Stimulated activated effector memory CD8-positive, alpha-beta T cell treated with anti-CD3 and anti-CD28 coated beads, Interleukin-12 subunit alpha, Interleukin-12 subunit beta, amount 100 ng/mL, for 72 hours (primary cell): ENCODE data around the gene PPHLN1.
"Not testable (repeated sequence)": the region's sequence is repeated elsewhere in the genome, so short reads cannot be mapped to it uniquely, and the experiment has no call there.

ENCODE experiments used
- ATAC-seq: fragments of 150-1000 bp; cut with Tn5 transposase; 2 replicates; pipeline ENCODE4 v1.10.0; 2021
- DNase-seq, 2 donors: peaks; one replicate each; pipeline ENCODE4 v3.0.0; 2021 to 2022; ENCODE audit warnings: low spot score in 2 of 2
- H3K27ac Mint-ChIP-seq: one replicate; pipeline ENCODE4 v1.8.0; 2022; ENCODE audit warnings: mild to moderate bottlenecking, mixed read lengths
- H3K36me3 Mint-ChIP-seq: one replicate; pipeline ENCODE4 v1.8.0; 2022; ENCODE audit warnings: mild to moderate bottlenecking, mixed read lengths
- H3K4me1 Mint-ChIP-seq: one replicate; pipeline ENCODE4 v1.8.0; 2022; ENCODE audit warnings: mixed read lengths
- H3K4me3 Mint-ChIP-seq: one replicate; pipeline ENCODE4 v1.8.0; 2022; ENCODE audit warnings: mild to moderate bottlenecking, mixed read lengths
- H3K9me3 Mint-ChIP-seq: one replicate; pipeline ENCODE4 v1.8.0; 2022; ENCODE audit warnings: mixed read lengths

Gene PPHLN1

GRCh38 chr12:42342028-42342427, 16.1 kb downstream of the PPHLN1 start:
- no peak overlapping the region for H3K4me3 Mint-ChIP-seq

GRCh38 chr12:42343721-42344120, 17.8 kb downstream of the PPHLN1 start:
- H3K4me1 Mint-ChIP-seq: peaks cover 24% of the 10 kb centered on the region
- H3K4me3 Mint-ChIP-seq: no peak overlapping the region
- DNase-seq (no peak), ATAC-seq (peak; percentile 88)
- H3K27ac Mint-ChIP-seq: peak overlapping the region; percentile 12
- H3K36me3 Mint-ChIP-seq: peaks cover 62% of the 10 kb centered on the region
- no peaks in the 10 kb centered on the region for H3K9me3 Mint-ChIP-seq

More at GRCh38 chr12:42342028-42342427, 16.1 kb downstream of the PPHLN1 start:
- DNase-seq (no peak), ATAC-seq (no peak)
- H3K27ac Mint-ChIP-seq: no peak overlapping the region
- H3K36me3 Mint-ChIP-seq: peaks cover 66% of the 10 kb centered on the region
- H3K4me1 Mint-ChIP-seq: peaks cover 31% of the 10 kb centered on the region
- H3K9me3 Mint-ChIP-seq: no peaks in the 10 kb centered on the region

- DNase-seq (no peak), ATAC-seq (peak; percentile 26)
- peaks cover 17% of the 10 kb centered on the region for H3K4me1 Mint-ChIP-seq
These were observed 20.5 kb downstream of the PPHLN1 start for GRCh38 chr12:42346403-42347002.

GRCh38 chr12:42349119-42350020, 23.4 kb downstream of the PPHLN1 start:
- not testable (repeated sequence) for ATAC-seq, H3K27ac Mint-ChIP-seq, H3K4me1 Mint-ChIP-seq, H3K9me3 Mint-ChIP-seq, DNase-seq, H3K4me3 Mint-ChIP-seq
- H3K36me3 Mint-ChIP-seq: peaks cover 65% of the 10 kb centered on the region

More at GRCh38 chr12:42346403-42347002, 20.5 kb downstream of the PPHLN1 start:
- no peak overlapping the region for H3K4me3 Mint-ChIP-seq
- no peak overlapping the region for H3K27ac Mint-ChIP-seq
- peaks cover 62% of the 10 kb centered on the region for H3K36me3 Mint-ChIP-seq
- no peaks in the 10 kb centered on the region for H3K9me3 Mint-ChIP-seq

- not testable (repeated sequence) for H3K4me1 Mint-ChIP-seq, H3K27ac Mint-ChIP-seq, DNase-seq, H3K4me3 Mint-ChIP-seq, ATAC-seq, H3K9me3 Mint-ChIP-seq
- H3K36me3 Mint-ChIP-seq: peaks cover 66% of the 10 kb centered on the region
These were observed 24.0 kb downstream of the PPHLN1 start for GRCh38 chr12:42350021-42350407.

- H3K36me3 Mint-ChIP-seq: peaks cover 74% of the 10 kb centered on the region
- no peaks in the 10 kb centered on the region for H3K9me3 Mint-ChIP-seq
- H3K4me1 Mint-ChIP-seq: peaks cover 21% of the 10 kb centered on the region
- H3K4me3 Mint-ChIP-seq: no peak overlapping the region
- ATAC-seq (no peak), DNase-seq (no peak)
- no peak overlapping the region for H3K27ac Mint-ChIP-seq
These were observed 30.4 kb downstream of the PPHLN1 start for GRCh38 chr12:42356344-42356743.

- no peak for DNase-seq
- peak; percentile 80 for ATAC-seq
- no peaks in the 10 kb centered on the region for H3K9me3 Mint-ChIP-seq
- H3K4me1 Mint-ChIP-seq: peaks cover 37% of the 10 kb centered on the region
- peaks cover 32% of the 10 kb centered on the region for H3K36me3 Mint-ChIP-seq
- H3K4me3 Mint-ChIP-seq: peak overlapping the region; percentile 25
- H3K27ac Mint-ChIP-seq: peak overlapping the region; percentile 55
These were observed 34.9 kb downstream of the PPHLN1 start for GRCh38 chr12:42360747-42361403.

- Mint-ChIP-seq H3K9me3 (no peaks in the 10 kb centered on the region), H3K4me3 (no peak overlapping the region), H3K27ac (peak overlapping the region; percentile 24), H3K4me1 (peaks cover 37% of the 10 kb centered on the region), H3K36me3 (peaks cover 20% of the 10 kb centered on the region)
- DNase-seq (no peak), ATAC-seq (peak; percentile 88)
These were observed 36.1 kb downstream of the PPHLN1 start for GRCh38 chr12:42361909-42362646.

GRCh38 chr12:42362647-42363260, 36.8 kb downstream of the PPHLN1 start:
- H3K4me1 Mint-ChIP-seq: peaks cover 37% of the 10 kb centered on the region
- no peaks in the 10 kb centered on the region for H3K9me3 Mint-ChIP-seq
- no peak for DNase-seq
- no peak for ATAC-seq
- no peak overlapping the region for H3K4me3 Mint-ChIP-seq
- H3K36me3 Mint-ChIP-seq: peaks cover 15% of the 10 kb centered on the region
- no peak overlapping the region for H3K27ac Mint-ChIP-seq

- Mint-ChIP-seq H3K4me1 (peaks cover 32% of the 10 kb centered on the region), H3K27ac (no peak overlapping the region), H3K36me3 (peaks cover 1% of the 10 kb centered on the region), H3K9me3 (no peaks in the 10 kb centered on the region), H3K4me3 (no peak overlapping the region)
- no peak for ATAC-seq
- DNase-seq: no peak
These were observed 38.7 kb downstream of the PPHLN1 start for GRCh38 chr12:42364692-42365091.

GRCh38 chr12:42365486-42365885, 39.5 kb downstream of the PPHLN1 start:
- ATAC-seq (no peak), DNase-seq (no peak)
- H3K4me3 Mint-ChIP-seq: no peak overlapping the region
- H3K4me1 Mint-ChIP-seq: peaks cover 25% of the 10 kb centered on the region
- H3K9me3 Mint-ChIP-seq: no peaks in the 10 kb centered on the region
- H3K36me3 Mint-ChIP-seq: peaks cover under 1% of the 10 kb centered on the region
- H3K27ac Mint-ChIP-seq: no peak overlapping the region

GRCh38 chr12:42370013-42370412, 44.0 kb downstream of the PPHLN1 start:
- peaks cover 25% of the 10 kb centered on the region for H3K36me3 Mint-ChIP-seq
- ATAC-seq (no peak), DNase-seq (no peak)
- H3K4me1 Mint-ChIP-seq: no peaks in the 10 kb centered on the region
- peak overlapping the region; percentile 12 for H3K27ac Mint-ChIP-seq
- H3K9me3 Mint-ChIP-seq: no peaks in the 10 kb centered on the region
- no peak overlapping the region for H3K4me3 Mint-ChIP-seq

- peaks cover 47% of the 10 kb centered on the region for H3K36me3 Mint-ChIP-seq
- no peak overlapping the region for H3K27ac Mint-ChIP-seq
- no peaks in the 10 kb centered on the region for H3K9me3 Mint-ChIP-seq
- H3K4me1 Mint-ChIP-seq: no peaks in the 10 kb centered on the region
- ATAC-seq (peak; percentile 86), DNase-seq (peak in 1 of 2 donors; percentile 11)
- H3K4me3 Mint-ChIP-seq: no peak overlapping the region
These were observed 46.3 kb downstream of the PPHLN1 start for GRCh38 chr12:42372154-42372791.

GRCh38 chr12:42373669-42374068, 47.7 kb downstream of the PPHLN1 start:
- DNase-seq (no peak), ATAC-seq (no peak)
- Mint-ChIP-seq H3K4me1 (no peaks in the 10 kb centered on the region), H3K9me3 (no peaks in the 10 kb centered on the region), H3K36me3 (peaks cover 61% of the 10 kb centered on the region), H3K27ac (no peak overlapping the region), H3K4me3 (no peak overlapping the region)
